A172 (cell line): ENCODE measurements around the gene LTBP2. TPM values are rescaled to one million over a fixed set of nuclear protein-coding genes. Genes with fewer than 3 reads are reported as not detected.

ENCODE experiments used
- total RNA-seq: library from RNA; depleted of rRNA; stranded (reverse); fragments of >200 nt; shearing (Covaris generic); gene quantifications from 2 replicates; pipeline ENCODE4 v1.2.3, GENCODE V29; 2014; rRNA removed

Gene LTBP2
- total RNA-seq, 1 experiment from 2014 or later, result 5.8 TPM

Other genes starting within 250 kb of the LTBP2 start
- gene SYNDIG1L, start 186.0 kb downstream of the LTBP2 start, total RNA-seq, result not detected in 2 replicates
- 314 and 399 TPM in 2 replicates for gene NPC2, start 118.9 kb downstream of the LTBP2 start, total RNA-seq
- 13.3 and 18.1 TPM in 2 replicates for gene ISCA2, start 118.5 kb downstream of the LTBP2 start, total RNA-seq
- gene AREL1, start 100.8 kb upstream of the LTBP2 start, total RNA-seq, result 15.9 and 25.9 TPM in 2 replicates
- 9.5 and 18.6 TPM in 2 replicates for gene FCF1, start 100.9 kb upstream of the LTBP2 start, total RNA-seq
- gene YLPM1, start 151.1 kb upstream of the LTBP2 start, total RNA-seq, result 9.2 and 11.1 TPM in 2 replicates